CD4-positive, alpha-beta T cell treated with Interleukin-2 at 100 ng/mL for 4 hours (primary cell): ENCODE data around the gene LYPD8.
"Not testable (repeated sequence)": the region's sequence is repeated elsewhere in the genome, so short reads cannot be mapped to it uniquely, and the experiment has no call there.

Experiments
- DNase-seq: peaks from one replicate; pipeline ENCODE4 v3.0.0-alpha.2; 2020; ENCODE audit warnings: low spot score

Gene LYPD8, protein sequence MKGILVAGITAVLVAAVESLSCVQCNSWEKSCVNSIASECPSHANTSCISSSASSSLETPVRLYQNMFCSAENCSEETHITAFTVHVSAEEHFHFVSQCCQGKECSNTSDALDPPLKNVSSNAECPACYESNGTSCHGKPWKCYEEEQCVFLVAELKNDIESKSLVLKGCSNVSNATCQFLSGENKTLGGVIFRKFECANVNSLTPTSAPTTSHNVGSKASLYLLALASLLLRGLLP

DNA sequence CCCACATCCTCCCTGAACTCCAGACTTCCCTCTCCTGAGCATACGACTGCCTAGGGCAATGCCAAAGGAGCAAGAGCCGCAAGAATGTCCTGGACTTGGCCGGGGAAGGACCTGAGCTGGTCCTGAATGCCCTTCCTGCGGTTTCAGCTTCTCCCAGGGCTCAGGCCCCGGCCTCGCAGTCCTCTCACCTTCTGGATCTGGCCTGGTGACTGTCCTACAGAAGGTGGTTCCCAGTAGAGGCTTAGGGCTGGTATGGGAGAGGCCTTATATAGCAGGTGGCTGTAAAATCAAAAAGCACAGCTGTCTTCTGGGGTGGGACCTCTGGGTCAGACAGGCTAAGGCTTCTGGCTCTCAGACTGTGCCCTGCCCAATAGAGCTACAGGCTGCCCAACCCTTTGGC lies at the start of gene LYPD8:
Gene LYPD8 (minus strand): TSS at position 243 of the 400 bp plus-strand sequence. CDS start 4,678 bp downstream, outside the sequence.
- no peak for DNase-seq

DNA sequence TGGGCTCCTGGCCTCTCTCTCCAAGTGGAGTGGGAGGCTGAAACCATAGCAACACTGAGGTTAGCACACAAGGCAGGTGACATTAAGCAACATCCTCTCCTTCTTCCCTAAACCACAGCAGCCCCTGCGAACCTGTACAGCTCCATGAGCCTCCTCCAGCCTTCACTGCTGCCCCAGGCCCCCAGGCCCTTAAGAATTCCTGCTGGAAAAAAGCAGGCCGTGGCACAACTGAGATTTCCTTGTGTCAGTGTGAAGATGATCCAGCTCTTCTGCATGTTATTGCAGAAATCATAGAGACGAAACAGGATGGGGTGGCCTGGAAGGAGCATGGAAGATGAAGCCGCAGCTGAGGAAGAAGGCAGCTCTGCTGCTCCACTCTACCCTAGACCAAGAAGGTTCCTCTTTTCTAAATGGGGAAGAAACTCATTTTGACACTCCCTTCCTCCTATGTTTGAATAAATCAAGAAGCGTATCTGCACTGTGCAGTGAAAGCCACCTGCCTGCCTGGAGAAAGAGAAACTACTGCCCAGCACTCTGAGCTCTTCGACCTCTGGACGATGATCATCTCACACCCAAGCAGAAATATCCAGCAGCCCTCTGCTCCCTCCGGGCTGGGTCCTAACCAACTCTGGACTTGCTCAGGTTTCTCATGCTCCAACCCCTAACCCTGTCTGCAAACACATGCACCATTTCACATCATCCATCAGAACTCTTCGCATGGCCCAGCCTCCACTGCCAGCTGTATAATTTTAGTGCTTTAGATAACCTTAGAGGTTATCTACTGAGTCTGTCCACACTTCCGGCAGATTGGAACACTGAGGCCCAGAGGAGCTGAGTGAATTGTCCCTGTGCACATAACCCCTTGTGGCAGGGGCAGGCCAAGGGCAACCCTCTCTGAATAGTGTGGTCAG lies 49.5 kb upstream of the LYPD8 start:
- no peak for DNase-seq

DNA sequence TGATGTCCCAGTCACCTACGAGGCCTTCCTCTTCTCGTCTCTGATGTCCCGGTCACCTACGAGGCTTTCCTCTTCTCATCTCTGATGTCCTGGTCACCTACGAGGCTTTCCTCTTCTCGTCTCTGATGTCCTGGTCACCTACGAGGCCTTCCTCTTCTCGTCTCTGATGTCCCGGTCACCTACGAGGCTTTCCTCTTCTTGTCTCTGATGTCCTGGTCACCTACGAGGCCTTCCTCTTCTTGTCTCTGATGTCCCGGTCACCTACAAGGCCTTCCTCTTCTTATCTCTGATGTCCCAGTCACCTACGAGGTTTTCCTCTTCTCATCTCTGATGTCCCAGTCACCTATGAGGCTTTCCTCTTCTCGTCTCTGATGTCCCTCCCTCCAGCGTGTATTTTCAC lies 47.9 kb upstream of the LYPD8 start:
- not testable (repeated sequence) for DNase-seq

DNA sequence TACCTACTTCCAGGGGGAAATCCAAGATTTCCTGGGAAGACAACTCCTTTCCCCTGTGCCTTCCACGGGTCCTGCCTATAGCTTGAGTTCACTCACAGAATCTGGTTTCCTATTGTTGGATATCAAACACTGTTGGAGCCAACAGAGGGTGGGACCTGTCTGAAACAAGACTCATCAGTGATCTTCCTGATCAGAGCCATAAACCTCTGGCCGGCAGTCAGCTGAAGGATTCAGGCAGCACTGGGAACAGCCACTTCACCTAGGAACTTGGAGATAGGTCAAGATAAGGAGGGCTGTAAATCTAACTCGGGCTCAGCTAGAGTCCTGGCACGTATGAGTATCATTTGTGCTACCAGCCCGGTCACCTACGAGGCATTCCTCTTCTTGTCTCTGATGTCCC lies 46.9 kb upstream of the LYPD8 start:
- DNase-seq = no peak

DNA sequence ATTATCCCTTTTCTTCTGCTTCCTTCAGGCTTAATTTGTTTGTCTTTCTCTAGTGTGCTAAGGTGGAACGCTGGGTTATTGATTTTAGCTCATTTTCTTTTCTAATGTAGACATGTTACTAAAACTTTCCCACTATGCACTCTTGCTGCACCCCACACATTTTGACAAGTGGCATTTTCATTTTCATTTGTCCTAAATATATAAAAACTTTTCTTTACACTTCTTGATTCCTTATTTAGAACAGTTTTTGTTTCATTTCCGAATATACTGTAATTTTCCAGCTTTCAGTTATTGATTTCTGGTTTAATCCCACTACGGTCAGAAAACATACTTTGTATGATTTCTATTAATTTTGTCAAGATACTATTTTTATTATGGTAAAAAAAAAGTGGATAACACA lies 44.9 kb upstream of the LYPD8 start:
- DNase-seq = no peak

DNA sequence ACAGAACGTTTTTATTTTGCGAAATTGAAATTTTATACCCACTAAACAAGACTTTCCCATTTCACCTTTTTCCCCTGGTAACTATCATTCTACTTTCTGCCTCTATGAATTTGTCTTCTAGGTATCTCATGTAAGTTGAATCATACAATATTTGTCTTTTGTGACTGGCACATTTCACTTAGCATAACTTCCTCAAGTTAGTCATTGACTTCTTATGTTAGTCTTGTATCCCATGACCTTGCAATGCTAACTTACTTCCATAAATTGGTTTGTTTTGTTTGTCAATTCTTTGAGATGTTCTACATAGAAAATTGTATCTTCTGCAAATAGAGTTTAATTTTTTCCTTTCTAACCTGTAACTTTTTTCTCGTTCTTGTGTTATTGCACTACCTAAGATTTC lies 43.2 kb upstream of the LYPD8 start:
- no peak for DNase-seq

DNA sequence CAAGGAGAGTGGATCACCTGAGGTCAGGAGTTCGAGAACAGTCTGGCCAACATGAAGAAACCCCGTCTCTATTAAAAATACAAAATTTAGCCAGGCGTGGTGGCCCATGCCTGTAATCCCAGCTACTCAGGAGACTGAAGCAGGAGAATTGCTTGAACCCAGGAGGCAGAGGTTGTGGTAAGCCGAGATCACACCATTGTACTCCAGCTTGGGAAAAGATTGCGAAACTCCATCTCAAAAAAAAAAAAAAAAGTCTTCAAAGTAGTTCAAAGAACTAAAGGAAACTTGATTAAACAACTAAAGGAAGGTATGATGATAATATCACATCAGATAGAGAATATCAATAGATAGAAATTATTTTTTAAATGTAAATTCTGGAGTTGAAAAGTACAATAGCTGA lies 39.1 kb upstream of the LYPD8 start:
- not testable (repeated sequence) for DNase-seq

DNA sequence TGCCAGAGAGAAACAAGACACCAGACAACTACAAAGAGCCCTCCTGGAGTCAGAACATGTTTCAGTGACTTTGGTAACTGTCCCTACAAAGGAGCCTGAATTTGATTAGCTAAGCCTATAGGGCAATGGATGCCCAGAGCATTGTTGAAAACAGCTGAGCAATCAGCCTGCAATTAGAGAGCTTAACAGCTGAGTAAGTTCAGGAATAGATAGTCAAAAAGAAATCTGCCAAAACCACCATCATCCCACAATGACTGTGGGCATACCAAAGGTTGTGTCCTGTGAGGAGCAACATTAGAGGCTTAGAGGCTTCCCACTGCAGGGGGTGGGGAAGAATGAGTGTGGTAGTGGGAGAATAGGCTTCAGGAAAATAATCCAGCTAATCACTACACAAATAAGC lies 38.0 kb upstream of the LYPD8 start:
- no peak for DNase-seq

DNA sequence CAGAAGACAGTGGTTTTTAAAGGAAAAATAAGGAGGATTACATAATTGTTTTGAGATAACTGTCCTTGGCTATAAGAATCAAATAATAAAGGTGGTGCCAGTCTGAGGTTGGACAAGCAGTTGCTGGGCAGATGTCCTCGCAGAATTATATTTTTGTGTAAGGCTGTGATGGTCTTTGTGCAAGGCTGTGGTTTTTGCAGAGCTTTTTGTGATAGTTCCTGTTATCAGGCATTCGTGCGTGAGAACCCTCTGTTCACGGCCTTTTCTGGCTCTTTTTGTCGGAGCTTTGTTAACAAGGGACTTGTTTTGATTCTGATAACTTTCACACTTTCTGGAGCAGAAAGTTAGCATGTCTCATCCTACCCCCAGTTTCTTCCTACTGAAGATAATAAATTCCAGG lies 36.8 kb upstream of the LYPD8 start:
- DNase-seq = no peak

DNA sequence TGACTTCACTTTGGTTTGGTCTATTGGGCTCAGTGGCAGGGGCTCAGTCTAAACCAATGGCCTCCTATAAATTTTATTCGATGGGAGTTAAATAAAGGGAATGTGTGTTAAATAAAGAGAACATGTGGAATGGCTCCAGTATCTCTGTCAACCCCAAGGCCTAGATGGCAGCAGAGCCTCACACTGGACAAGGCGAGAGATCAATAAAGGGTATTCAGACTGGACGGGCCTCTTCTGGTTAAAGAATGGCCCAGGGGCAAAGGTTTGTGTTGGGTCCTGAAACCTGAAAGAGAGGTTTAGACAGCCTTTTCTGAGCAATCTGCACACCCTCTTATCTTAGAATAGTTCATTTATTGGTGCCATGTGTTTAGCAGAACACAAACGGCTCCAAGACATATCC lies 35.5 kb upstream of the LYPD8 start:
- DNase-seq = no peak

DNA sequence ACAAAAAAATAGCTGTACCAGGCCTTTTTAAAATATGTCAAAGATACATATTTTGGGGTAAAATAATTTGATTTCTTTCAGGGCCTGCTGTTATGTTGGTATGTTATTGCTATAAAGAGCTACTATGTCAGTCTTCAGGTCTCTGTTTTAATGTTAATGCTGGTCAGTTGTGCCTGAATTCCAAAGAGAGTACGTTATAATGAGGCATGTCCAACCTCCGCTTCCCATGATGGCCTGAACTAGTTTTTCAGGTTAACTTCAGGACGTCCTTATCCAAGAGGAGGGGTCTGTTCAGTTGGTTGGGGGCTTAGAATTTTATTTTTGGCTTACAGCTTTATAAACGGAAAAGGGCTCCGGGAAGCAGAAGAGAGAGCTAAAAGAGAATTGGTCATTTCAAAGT lies 34.9 kb upstream of the LYPD8 start:
- no peak for DNase-seq

DNA sequence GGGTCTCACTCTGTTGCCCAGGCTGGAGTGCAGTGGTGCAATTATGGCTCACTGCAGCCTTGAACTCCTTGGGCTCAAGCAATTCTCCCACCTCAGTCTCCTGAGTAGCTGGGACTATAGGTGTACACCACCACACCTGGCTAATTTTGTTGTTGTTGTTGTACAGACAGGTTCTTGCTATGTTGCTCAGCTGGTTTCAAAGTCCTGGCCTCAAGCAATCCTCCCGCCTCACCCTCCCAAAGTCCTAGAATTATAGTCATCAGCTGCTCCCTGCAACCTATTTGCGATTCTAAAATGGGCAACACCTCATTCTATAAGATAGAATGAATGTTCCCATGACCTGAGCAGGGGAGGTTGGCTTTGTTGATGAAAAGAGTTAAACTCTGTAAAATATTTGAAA lies 33.8 kb upstream of the LYPD8 start:
- not testable (repeated sequence) for DNase-seq

DNA sequence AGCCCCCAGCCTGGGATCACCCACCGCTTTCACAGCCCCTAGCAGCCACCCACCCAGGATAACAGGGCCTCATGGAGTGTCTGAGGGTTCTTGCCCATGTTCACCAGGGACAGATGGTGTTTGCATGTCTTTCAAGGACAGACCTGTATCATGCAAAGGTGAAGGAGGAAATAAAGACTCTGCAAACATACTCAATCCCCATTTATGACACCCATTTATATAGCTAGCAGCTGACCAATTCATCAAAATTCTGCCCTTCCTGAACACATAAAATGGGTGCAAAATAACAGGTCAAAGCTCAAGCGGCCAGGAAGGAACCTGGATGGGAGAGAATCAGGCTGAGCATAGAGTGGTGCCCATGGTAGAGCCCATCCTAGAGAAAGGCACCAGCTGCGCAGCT lies 32.8 kb upstream of the LYPD8 start:
- no peak for DNase-seq

DNA sequence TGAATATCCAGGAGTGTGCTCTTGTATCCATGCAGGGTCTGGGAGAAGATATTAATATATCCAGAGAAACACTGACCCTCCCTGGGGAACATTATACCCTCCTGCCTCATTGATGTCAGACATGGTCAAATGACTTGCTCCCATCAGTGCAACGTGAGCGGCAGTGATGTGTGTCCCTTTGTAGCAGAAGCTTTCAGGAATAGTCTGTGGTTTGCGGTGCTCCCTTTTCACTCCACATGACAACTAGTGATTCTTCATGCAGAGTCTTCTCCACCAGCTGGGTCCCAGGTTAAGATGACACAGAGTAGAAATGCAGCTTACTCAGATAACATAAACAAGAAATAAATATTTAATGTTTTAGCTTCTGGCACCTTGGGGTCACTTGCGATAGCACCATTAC lies 31.9 kb upstream of the LYPD8 start:
- no peak for DNase-seq

DNA sequence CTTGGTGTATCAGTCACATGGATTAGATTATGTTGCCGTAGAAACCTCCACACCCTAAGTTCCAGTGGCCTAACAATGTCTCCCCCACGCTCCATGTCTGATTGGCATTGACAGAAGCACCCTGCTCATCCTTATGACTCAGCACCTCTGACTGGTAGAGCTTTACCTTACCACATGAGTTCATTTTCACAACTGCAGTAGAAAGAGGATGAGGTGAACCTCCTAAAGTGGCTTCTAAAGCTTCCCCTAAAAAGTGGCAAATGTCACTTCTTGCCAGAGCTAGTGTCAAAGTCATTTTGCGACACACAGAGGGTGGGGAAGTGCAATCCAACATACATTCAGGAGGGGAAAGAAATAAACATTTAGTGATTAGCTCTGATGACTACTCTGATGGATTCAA lies 30.6 kb upstream of the LYPD8 start:
- no peak for DNase-seq

DNA sequence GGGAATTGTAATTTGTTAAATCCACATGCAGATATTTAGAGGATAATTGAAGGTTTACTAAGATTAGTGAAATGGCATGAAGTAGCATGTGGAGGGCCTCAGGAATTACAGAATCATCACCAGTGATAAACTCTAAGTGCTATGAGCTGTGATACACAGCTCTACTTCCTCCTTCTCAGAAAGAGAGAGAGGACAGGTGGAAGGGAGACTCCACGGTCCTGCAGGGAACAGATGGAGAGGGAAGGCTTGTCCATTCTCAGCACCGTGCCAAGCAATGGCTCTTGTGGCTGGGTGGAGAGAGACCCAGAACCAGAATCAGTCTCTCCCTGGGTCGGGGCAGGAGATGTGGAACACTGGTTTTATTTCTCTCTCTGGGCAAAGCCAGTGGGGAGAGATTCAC lies 27.8 kb upstream of the LYPD8 start:
- no peak for DNase-seq

DNA sequence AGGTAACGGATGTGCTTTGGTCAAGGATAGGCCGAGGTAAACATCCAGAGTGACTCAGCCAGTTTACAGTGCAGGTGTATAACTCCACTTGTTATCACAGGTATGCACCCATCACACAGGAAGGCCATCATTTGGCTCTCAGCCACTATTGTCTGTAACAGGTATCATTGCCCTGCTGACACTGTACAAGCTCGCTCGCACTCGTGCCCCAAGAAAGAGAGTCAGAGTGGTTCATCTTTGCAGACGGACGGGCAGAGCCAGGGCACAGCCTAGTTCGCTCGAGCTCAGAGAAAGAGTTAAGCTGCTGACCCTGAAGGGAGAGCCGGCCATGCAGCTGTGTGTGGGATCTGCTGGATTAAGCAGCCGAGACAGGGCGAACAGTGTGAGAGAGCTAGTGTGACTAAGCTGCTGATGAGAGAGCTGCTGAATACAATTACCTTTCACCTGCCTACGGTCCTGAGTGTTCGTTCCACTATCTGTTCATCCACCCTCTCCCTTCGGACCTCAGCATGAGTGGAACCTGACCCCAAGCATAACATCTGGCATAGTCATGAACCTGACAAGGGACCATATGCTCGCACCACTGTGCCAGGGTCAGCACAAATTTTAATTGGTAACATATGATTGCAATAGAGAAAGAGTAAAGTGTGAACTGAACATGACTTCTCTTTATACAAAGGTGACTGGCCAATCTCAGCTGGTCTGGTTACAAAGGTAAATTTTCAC lies 27.0 kb upstream of the LYPD8 start:
- DNase-seq = no peak

DNA sequence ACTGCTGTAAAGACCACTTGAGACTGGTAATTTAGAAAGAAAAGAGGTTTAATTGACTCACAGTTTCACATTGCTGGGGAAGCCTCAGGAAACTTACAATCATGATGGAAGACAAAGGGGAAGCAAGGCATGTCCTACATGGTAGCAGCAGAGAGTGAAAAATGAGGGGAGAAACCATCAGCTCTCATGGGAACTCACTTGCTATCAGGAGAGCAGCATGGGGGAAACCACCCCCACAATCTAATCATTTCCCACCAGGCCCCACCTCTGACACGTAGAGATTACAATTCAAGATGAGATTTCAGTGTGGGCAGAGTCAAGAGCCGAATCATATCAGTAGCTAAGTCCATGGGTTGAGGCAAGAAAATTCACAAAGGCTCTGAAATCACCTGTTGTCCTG lies 23.8 kb upstream of the LYPD8 start:
- DNase-seq = no peak

DNA sequence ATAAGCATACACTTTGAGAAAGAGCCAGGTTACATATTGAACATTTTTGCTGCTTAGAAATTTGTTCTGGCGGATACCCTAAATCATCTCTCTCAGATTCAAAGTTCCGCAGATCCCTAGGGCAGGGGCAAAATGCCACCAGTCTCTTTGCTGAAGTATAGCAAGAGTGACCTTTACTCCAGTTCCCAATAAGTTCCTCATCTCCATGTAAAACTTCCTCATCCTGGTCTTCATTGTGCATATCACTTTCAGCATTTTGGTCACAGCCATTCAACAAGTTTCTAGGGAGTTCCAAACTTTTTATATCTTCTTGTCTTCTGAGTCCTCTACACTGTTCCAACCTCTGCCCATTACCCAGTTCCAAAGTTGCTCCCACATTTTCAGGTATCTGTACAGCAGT lies 23.3 kb upstream of the LYPD8 start:
- no peak for DNase-seq

DNA sequence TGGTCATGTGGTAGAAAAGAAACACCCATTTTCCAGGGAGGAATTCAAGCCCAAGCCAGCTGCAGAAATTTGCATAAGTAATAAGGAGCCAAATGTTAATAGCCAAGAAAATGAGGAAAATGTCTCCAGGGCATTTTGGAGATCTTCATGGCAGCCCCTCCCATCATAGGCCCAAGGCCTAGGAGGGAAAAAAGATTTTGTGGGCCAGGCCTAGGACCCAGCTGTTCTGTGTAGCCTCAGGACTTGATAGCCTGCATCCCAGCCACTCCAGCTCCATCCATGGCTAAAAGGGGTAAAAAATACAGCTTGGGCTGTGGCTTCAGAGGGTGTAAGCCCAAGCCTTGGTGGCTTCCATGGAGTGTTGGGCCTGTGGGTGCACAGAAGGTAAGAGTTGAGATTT lies 21.4 kb upstream of the LYPD8 start:
- DNase-seq = no peak

DNA sequence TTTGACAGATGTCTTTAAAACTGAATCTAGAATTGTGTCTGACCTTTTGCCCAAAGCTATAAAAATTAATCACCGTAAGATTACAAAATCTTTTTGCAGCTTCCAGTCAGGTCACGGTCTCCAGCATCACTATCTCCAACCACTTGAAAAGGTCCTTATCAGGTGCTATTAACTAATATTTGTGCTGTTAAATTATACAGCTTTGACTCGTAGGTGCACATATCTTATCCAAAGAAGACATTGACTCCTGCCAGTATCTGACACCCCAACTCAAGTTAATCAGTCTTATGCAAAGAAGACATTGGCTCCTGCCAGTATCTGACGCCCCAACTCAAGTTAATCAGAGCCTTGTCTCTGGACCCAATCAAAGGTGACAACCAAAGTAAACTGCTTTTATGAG lies 19.9 kb upstream of the LYPD8 start:
- DNase-seq = no peak

DNA sequence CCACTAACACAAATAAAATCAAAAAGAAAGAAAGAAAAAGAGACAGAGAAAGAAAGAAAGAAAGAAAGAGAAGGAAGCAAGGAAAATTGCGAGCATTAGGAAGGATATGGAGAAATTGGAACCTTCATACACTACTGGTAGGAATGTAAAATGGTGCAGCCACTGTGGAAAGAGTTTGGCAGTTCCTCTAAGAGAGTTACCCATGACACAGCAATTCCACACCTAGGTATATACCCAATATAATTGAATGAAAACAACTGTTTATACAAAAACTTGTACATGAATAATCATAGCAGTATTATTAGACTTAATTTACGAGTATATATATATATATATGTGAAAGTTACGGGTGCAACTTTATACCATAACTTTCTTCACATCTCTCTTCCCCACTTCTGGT lies 4.1 kb upstream of the LYPD8 start:
- no peak for DNase-seq

DNA sequence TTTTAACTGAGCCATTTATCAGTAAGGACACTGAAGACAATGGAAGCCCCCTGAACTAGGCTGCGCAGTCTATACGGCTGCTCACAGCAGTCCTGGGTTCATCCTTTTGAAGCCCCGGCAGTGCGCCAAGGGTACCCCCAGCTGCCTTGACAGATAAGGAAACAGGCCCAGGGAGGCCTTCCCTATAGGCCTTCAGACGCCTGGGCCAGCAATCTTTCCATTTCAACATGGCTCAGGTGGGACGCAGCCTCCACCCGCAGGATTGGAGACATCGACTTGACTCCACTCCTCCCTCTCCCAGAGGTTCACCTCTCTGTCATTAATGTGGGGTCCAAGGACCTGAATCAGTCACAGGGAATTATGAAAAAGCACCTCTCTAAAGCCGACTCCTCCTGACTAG lies 2.8 kb upstream of the LYPD8 start:
- no peak for DNase-seq
